Natural killer cell (primary cell): ENCODE data around the gene ACER3. TPM values are rescaled to one million over a fixed set of nuclear protein-coding genes. Genes with fewer than 3 reads are reported as not detected.
"Not testable (repeated sequence)": the region's sequence is repeated elsewhere in the genome, so short reads cannot be mapped to it uniquely, and the experiment has no call there.

Source experiments
- ATAC-seq, 3 donors: fragments of 150-1000 bp in 2 of 3; fragments of 200-7000 bp in 1 of 3; cut with Tn5 transposase; 1 replicate in 1 of 3; 2 replicates in 2 of 3; pipeline ENCODE4 v1.10.0; 2021; ENCODE audit warnings: mild to moderate bottlenecking in 2 of 3, moderate library complexity in 2 of 3
- DNase-seq, 2 donors: peaks; one replicate each; pipeline versions ENCODE4 v3.0.0 to v3.0.0-alpha.2; 2013 to 2021; ENCODE audit warnings: mixed read lengths in 1 of 2
- H3K27ac ChIP-seq: one replicate; pipeline ENCODE4 v1.5.1; 2013; ENCODE audit warnings: mild to moderate bottlenecking, low read length
- H3K27me3 ChIP-seq: one replicate; pipeline ENCODE4 v1.6.1; 2013; ENCODE audit warnings: low read length; ENCODE audit not compliant: control insufficient read depth, insufficient read depth
- H3K36me3 ChIP-seq: one replicate; pipeline ENCODE4 v1.6.1; 2013; ENCODE audit warnings: low read length; ENCODE audit not compliant: control insufficient read depth, insufficient read depth
- H3K4me1 ChIP-seq: one replicate; pipeline ENCODE4 v1.6.1; 2013; ENCODE audit warnings: low read length; ENCODE audit not compliant: control insufficient read depth, insufficient read depth
- H3K4me3 ChIP-seq: one replicate; pipeline ENCODE4 v1.5.1; 2013; ENCODE audit warnings: low read length
- H3K9me3 ChIP-seq: one replicate; pipeline ENCODE4 v1.6.1; 2013; ENCODE audit warnings: low read length; ENCODE audit not compliant: control insufficient read depth, insufficient read depth
- H3K27ac Mint-ChIP-seq, 2 donors: one replicate each; pipeline ENCODE4 v1.8.0; 2022; ENCODE audit warnings: mild to moderate bottlenecking in 2 of 2, mixed read lengths in 2 of 2, moderate library complexity in 1 of 2
- H3K27me3 Mint-ChIP-seq, 2 donors: one replicate each; pipeline ENCODE4 v1.8.0; 2022; ENCODE audit warnings: low read depth in 2 of 2, mixed read lengths in 2 of 2
- H3K36me3 Mint-ChIP-seq: one replicate; pipeline ENCODE4 v1.8.0; 2022; ENCODE audit warnings: mixed read lengths
- H3K4me1 Mint-ChIP-seq, 2 donors: one replicate each; pipeline ENCODE4 v1.8.0; 2022; ENCODE audit warnings: mixed read lengths in 2 of 2
- H3K4me3 Mint-ChIP-seq: one replicate; pipeline ENCODE4 v1.8.0; 2022; ENCODE audit warnings: mild to moderate bottlenecking, moderate library complexity, mixed read lengths
- H3K9me3 Mint-ChIP-seq, 2 donors: one replicate each; pipeline ENCODE4 v1.8.0; 2022; ENCODE audit warnings: mixed read lengths in 2 of 2
- CTCF ChIP-seq: fragments of 200-600 bp; IDR thresholded peaks from one replicate; pipeline ENCODE4 v1.8.0; 2022; ENCODE audit warnings: antibody characterized with exemption
- WGBS: methylation state at CpG from one replicate; pipeline ENCODE4 v1.1.7; 2013; ENCODE audit warnings: missing lambda C conversion rate; ENCODE audit not compliant: insufficient coverage; 5-methylcytosine and 5-hydroxymethylcytosine counted together
- intact Hi-C: fragments of 100-400 bp; cut with micrococcal nuclease; formaldehyde crosslinking; loops from one replicate; pipeline ENCODE4 v1.14.2; 2022
- total RNA-seq, 4 donors: library from RNA; stranded (reverse); fragments of 120-200 nt in 1 of 4; gene quantifications; one replicate each; pipeline versions ENCODE4 v1.2.3 to v1.2.4, GENCODE V29; 2013 to 2022

The ACER3 gene
- total RNA-seq: 10 to 100 TPM; 12.1 to 14.8 (median 13.6) TPM
- total RNA-seq (2013): 9.9 TPM

- Histone ChIP-seq H3K27me3 (no peaks in the 10 kb centered on the region), H3K4me3 (peak within 1 kb of the TSS; percentile 73), H3K27ac (peak within 1 kb of the TSS; percentile 70), H3K36me3 (no peaks in the 10 kb centered on the region), H3K9me3 (no peaks in the 10 kb centered on the region), H3K4me1 (peaks cover 17% of the 10 kb centered on the region)
- peak; percentile 84 to 87 for DNase-seq
- Mint-ChIP-seq H3K4me3 (peak within 1 kb of the TSS; percentile 89), H3K4me1 (peaks cover 14 to 30% of the 10 kb centered on the region in 2 donors), H3K36me3 (no peaks in the 10 kb centered on the region), H3K9me3 (no peaks in the 10 kb centered on the region), H3K27me3 (no peaks in the 10 kb centered on the region), H3K27ac (peak within 1 kb of the TSS; percentile 27 to 88)
- intact Hi-C loops: no loop called here
- no peak for TF ChIP-seq CTCF
- 1% methylated on average over 73 of the region's 73 CpGs for WGBS
- peak; percentile 98 to 99 (median 98) for ATAC-seq
These were observed at the start of gene ACER3 for GRCh38 chr11:76860539-76861475. TSS of gene ACER3 (plus strand) at chr11:76860918. CDS start at chr11:76860977, 59 bp downstream.

- 91% methylated on average over 4 of the region's 4 CpGs for WGBS
- intact Hi-C loops: no loop called here
These were observed 49.5 kb upstream of the ACER3 start for GRCh38 chr11:76811259-76811658.

GRCh38 chr11:76814414-76814813 lies 46.3 kb upstream of the ACER3 start:
- TF ChIP-seq CTCF: no peak
- peaks cover 14% of the 10 kb centered on the region for H3K36me3 Mint-ChIP-seq
- Histone ChIP-seq H3K36me3 (no peaks in the 10 kb centered on the region), H3K9me3 (peaks cover 18% of the 10 kb centered on the region), H3K27me3 (peaks cover 3% of the 10 kb centered on the region), H3K4me1 (no peaks in the 10 kb centered on the region), H3K4me3 (no peak overlapping the region), H3K27ac (no peak overlapping the region)
- ATAC-seq: no peak
- H3K4me3 Mint-ChIP-seq: no peak overlapping the region
- no peak overlapping the region for H3K27ac Mint-ChIP-seq
- intact Hi-C loops: no loop called here
- DNase-seq: no peak
- H3K4me1 Mint-ChIP-seq: no peaks in the 10 kb centered on the region
- peaks cover 0 to 3% of the 10 kb centered on the region in 2 donors for H3K9me3 Mint-ChIP-seq
- H3K27me3 Mint-ChIP-seq: peaks cover 6 to 16% of the 10 kb centered on the region in 2 donors
- WGBS: 100% methylated on average over 2 of the region's 2 CpGs

More at GRCh38 chr11:76811259-76811658, 49.5 kb upstream of the ACER3 start:
- peaks cover 5% of the 10 kb centered on the region for H3K4me1 ChIP-seq
- H3K36me3 Mint-ChIP-seq: peaks cover 7% of the 10 kb centered on the region
- no peak for TF ChIP-seq CTCF
- no peak overlapping the region for H3K4me3 Mint-ChIP-seq
- no peak overlapping the region for H3K27ac Mint-ChIP-seq
- peaks cover 0 to 6% of the 10 kb centered on the region in 2 donors for H3K4me1 Mint-ChIP-seq
- H3K9me3 ChIP-seq: peaks cover 12% of the 10 kb centered on the region
- no peak overlapping the region for H3K4me3 ChIP-seq
- H3K9me3 Mint-ChIP-seq: peaks cover 0 to 3% of the 10 kb centered on the region in 2 donors
- ATAC-seq (no peak), DNase-seq (no peak)
- no peaks in the 10 kb centered on the region for H3K36me3 ChIP-seq
- H3K27me3 ChIP-seq: no peaks in the 10 kb centered on the region
- no peak overlapping the region for H3K27ac ChIP-seq
- H3K27me3 Mint-ChIP-seq: peaks cover 12 to 14% of the 10 kb centered on the region in 2 donors

GRCh38 chr11:76815678-76816077 lies 45.0 kb upstream of the ACER3 start:
- DNase-seq, H3K9me3 Mint-ChIP-seq, intact Hi-C loops: not testable (repeated sequence)

More at GRCh38 chr11:76815678-76816077, 45.0 kb upstream of the ACER3 start:
- H3K9me3 ChIP-seq: peaks cover 18% of the 10 kb centered on the region
- not testable (repeated sequence) for H3K4me1 Mint-ChIP-seq, H3K27me3 ChIP-seq, ATAC-seq, H3K27ac Mint-ChIP-seq, H3K27ac ChIP-seq, H3K36me3 ChIP-seq, H3K4me3 Mint-ChIP-seq, H3K4me3 ChIP-seq, H3K4me1 ChIP-seq
- Mint-ChIP-seq H3K27me3 (peaks cover 7 to 20% of the 10 kb centered on the region in 2 donors), H3K36me3 (peaks cover 14% of the 10 kb centered on the region)
- WGBS: 90% methylated on average over 7 of the region's 7 CpGs
